HG02678 (cell line): Measurements from ENCODE around the gene TMEM17.

Experiments used
- ATAC-seq: cut with Tn5 transposase; IDR thresholded peaks from one replicate; pipeline ENCODE4 v1.9.1; 2021; ENCODE audit warnings: mild to moderate bottlenecking, moderate library complexity; ENCODE audit not compliant: unreplicated experiment

Gene TMEM17

DNA sequence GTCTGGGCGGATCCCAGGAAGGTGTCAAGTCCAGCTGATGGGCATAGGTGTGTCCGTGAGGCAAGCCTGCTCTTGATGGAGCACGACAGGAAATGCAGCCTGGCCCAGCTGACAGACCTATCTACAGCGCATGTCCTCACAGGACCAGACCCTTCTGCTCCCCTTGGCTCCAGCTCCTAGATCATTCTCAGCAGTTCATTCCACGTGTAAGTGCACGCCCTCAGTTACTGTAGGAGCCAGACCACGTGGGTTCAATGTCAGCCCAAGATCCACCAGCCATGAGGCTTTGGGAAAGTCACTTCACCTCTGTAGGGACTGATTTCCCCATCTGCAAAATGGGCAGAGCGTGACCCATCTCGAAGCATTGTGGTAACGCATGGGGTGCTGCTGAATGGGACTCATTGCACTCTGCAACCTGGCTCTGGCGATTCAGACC, 47.8 kb downstream of the TMEM17 start:
- ATAC-seq, result no peak

DNA sequence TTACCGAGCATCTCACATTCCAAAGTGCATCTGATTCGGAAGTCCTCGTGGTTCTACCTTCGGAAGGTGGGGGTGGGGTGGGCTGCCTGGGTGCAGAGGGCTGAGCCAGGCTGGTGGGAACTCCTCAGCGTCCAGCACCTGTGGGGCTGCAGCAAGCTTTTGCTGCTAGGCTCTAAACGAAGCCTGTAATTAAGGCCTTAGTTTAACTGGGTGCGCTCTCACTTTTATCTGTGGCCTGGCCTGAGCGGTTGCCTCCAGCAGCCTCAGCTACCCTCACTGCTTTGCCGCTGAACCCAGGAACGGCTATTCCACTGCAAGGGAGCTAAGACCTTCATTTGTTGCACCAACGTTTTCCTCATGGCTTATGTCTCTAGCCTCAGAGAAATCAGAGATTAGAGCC, 48.4 kb downstream of the TMEM17 start:
- no peak for ATAC-seq

DNA sequence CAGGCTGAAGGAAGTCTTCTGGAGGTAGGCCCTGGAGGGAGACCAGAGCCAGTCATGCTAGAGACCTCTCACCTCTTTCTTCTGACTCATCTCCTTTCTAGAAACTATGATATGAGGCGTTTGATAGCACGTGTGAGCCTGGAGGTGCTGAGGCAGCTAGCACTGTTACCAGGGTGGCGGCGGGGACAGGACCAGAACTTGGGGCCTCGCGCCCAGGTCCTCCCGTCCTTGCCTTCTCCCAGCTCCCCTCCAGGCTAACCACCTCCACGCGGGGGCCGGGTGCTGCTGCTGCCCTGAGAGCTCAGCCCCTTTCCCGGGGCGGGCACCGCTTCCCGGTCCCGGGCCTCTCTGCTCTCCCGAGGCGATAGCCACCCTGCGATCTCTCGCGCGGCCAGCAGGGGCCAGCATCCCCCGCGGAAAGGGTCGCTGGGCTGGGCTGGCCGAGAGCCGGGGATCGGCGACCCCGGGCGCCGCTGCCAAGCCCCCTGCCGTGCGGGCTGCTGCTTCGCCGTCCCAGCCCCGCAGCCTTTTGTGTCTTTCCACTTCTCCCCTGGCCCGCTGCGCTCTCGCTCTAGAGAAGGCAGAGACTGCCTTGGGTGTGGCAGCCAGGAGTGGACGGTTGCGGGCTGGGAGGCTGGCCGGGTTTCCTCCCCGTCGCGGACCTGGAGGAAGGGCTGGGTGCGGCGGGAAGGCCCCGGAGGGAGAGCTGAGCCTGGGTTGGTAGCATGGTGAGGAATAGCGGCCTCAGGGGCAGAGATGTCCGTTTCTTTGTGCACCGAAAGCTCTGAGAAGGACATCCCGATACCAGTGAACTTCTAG, 49.1 kb downstream of the TMEM17 start:
- peak; percentile 92 for ATAC-seq

GRCh38 chr2:62455957-62456692, 49.9 kb downstream of the TMEM17 start:
- no peak for ATAC-seq

DNA sequence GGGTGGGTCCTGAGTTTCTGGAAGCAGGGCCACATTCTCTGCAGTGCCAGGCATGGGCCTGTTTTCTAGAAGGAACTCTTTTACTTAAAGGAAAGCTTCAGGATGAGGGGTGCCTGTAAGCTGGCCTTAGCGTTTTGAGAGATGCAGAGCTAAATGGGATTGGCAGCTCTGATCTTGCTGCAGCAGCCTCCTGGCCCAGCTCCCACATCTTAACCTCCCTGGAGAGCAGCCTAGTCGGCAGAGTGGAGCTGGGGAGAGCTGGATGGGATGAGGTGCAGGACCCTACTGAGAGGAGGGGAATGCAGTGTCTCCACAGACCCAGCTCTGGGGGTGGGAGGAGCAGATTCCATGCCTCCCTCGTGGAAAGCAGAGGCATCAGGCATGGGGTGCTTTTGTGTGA, 52.0 kb downstream of the TMEM17 start:
- no peak for ATAC-seq

GRCh38 chr2:62452701-62453454, 53.1 kb downstream of the TMEM17 start:
- ATAC-seq, result no peak

DNA sequence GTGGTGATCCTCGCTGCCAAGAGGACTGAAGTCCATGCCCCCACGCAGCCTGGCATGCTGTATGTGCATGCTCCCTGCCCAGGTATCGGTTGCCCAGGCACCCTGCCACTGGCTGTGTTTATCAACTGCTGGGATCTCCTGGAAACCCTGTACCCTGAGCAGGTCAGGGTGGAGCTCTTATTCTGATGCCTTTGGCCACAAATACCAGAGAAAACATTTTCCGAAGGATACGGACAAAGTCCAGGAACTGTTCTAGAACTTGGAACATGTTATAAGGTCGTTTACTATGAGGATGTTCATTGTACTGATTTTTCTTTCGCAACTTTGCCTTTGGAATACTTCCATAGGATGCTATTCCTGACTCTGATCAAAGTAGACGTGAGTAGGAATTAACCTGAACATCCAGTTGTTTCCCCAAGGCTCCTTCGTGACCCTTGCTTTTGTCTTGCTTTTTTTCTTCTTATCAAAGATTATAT, 55.2 kb downstream of the TMEM17 start:
- no peak for ATAC-seq
